Measurements from ENCODE around the gene RNF182. TPM values are rescaled to one million over a fixed set of nuclear protein-coding genes. Genes with fewer than 3 reads are reported as not detected.

Gene RNF182
- polyA plus RNA-seq, 3 donors = not detected

GRCh38 chr6:14010275-14010674 lies 85.5 kb downstream of the RNF182 start:
- no CpG with 5 or more reads among the region's 3 CpGs for WGBS (ENCODE audit: insufficient coverage)
- H3K4me1 ChIP-seq (ENCODE audit: control insufficient read depth in 1 of 2, insufficient read depth in 2 of 2, low read length in 2 of 2) = no peaks in the 10 kb centered on the region
- no peaks in the 10 kb centered on the region for H3K27me3 ChIP-seq (ENCODE audit: control insufficient read depth in 2 of 2, insufficient read depth in 2 of 2, low read length in 2 of 2)
- H4K20me1 ChIP-seq (ENCODE audit: insufficient read depth, low read length) = no peaks in the 10 kb centered on the region
- Mint-ChIP-seq H3K27ac (no peak overlapping the region), H3K27me3 (ENCODE audit: low read depth in 3 of 3) (peaks cover 6 to 16% (median 15%) of the 10 kb centered on the region in 3 donors), H3K9me3 (peaks cover 0 to 3% (median 0%) of the 10 kb centered on the region in 7 donors), H3K4me3 (no peak overlapping the region), H3K36me3 (no peaks in the 10 kb centered on the region), H3K4me1 (peaks cover 11% of the 10 kb centered on the region)
- intact Hi-C loops (cut with micrococcal nuclease) = no loop called here
- no peak overlapping the region for H3K4me2 ChIP-seq (replicated peaks; ENCODE audit: extremely low read depth, low read length, poor library complexity, severe bottlenecking)
- H3K79me2 ChIP-seq (ENCODE audit: insufficient read depth, low read length) = no peaks in the 10 kb centered on the region
- no peak for TF ChIP-seq CTCF (IDR thresholded peaks at IDR 0.05)
- no peak overlapping the region for H3K27ac ChIP-seq (ENCODE audit: low read depth in 1 of 2, low read length in 2 of 2)
- no peak for DNase-seq
- no peak overlapping the region for H3K9ac ChIP-seq (ENCODE audit: insufficient read depth, low read length, poor library complexity, severe bottlenecking)
- no peaks in the 10 kb centered on the region for H3K9me3 ChIP-seq (replicated peaks in 1 of 2; ENCODE audit: control insufficient read depth in 1 of 2, insufficient read depth in 1 of 2, low read length in 2 of 2)
- H2AFZ ChIP-seq (ENCODE audit: insufficient read depth, low read depth, low read length, poor library complexity, severe bottlenecking) = no peak overlapping the region
- no peak overlapping the region for H3K4me3 ChIP-seq (replicated peaks in 1 of 3; ENCODE audit: low read depth in 2 of 3, low read length in 3 of 3)
- no peaks in the 10 kb centered on the region for H3K36me3 ChIP-seq (replicated peaks in 1 of 2; ENCODE audit: control insufficient read depth in 1 of 2, insufficient read depth in 2 of 2, low read length in 2 of 2)

DNA sequence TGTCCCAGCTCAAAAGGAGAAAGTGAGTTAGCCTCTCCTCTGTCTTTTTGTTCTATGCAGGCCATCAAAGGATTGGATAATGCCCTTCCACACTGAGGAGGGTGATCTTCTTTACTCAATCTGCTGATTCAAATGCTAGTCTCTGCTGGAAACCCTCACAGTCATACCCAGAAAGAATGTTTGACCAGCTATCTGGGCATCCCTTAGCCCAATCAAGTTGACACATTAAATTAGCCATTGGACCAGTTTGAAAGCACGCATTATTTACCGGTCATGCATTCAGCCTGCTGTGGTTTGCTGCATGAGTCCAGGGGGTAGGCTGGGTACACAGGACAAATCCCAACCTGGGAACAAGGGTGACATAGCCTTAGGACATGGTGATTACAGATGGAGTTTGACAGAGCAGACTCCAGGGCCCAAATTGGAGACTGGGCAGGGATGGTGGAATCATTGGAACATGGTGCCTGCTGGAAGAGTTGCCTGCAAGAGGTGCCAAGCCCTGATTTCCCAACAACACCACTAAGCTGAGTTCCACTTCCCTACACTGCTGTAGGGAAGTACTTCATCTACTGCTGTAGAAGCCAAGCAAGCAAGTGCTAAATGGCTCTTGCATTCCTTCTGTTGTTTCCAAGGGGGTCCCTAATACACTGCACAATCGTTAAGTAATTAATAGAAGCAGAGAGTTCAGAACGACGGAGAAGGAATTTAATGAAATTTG lies 87.7 kb downstream of the RNF182 start:
- Mint-ChIP-seq H3K36me3 (no peaks in the 10 kb centered on the region), H3K9me3 (peaks cover 0 to 3% (median 0%) of the 10 kb centered on the region in 7 donors), H3K4me3 (peak overlapping the region in 1 of 2 donors; percentile 23), H3K4me1 (peaks cover 11% of the 10 kb centered on the region), H3K27me3 (ENCODE audit: low read depth in 3 of 3) (peaks cover 3 to 10% (median 10%) of the 10 kb centered on the region in 3 donors), H3K27ac (no peak overlapping the region)
- Histone ChIP-seq H4K20me1 (ENCODE audit: insufficient read depth, low read length) (no peaks in the 10 kb centered on the region), H3K27me3 (ENCODE audit: control insufficient read depth in 2 of 2, insufficient read depth in 2 of 2, low read length in 2 of 2) (no peaks in the 10 kb centered on the region), H3K9me3 (replicated peaks in 1 of 2; ENCODE audit: control insufficient read depth in 1 of 2, insufficient read depth in 1 of 2, low read length in 2 of 2) (no peaks in the 10 kb centered on the region), H2AFZ (ENCODE audit: insufficient read depth, low read depth, low read length, poor library complexity, severe bottlenecking) (no peak overlapping the region), H3K36me3 (replicated peaks in 1 of 2; ENCODE audit: control insufficient read depth in 1 of 2, insufficient read depth in 2 of 2, low read length in 2 of 2) (no peaks in the 10 kb centered on the region), H3K4me1 (ENCODE audit: control insufficient read depth in 1 of 2, insufficient read depth in 2 of 2, low read length in 2 of 2) (no peaks in the 10 kb centered on the region), H3K79me2 (ENCODE audit: insufficient read depth, low read length) (no peaks in the 10 kb centered on the region), H3K4me3 (replicated peaks in 1 of 3; ENCODE audit: low read depth in 2 of 3, low read length in 3 of 3) (no peak overlapping the region), H3K27ac (ENCODE audit: low read depth in 1 of 2, low read length in 2 of 2) (no peak overlapping the region), H3K4me2 (replicated peaks; ENCODE audit: extremely low read depth, low read length, poor library complexity, severe bottlenecking) (no peak overlapping the region), H3K9ac (ENCODE audit: insufficient read depth, low read length, poor library complexity, severe bottlenecking) (no peak overlapping the region)
- no peak for TF ChIP-seq CTCF (IDR thresholded peaks at IDR 0.05)
- 100% methylated on average over 2 of the region's 5 CpGs for WGBS (ENCODE audit: insufficient coverage)
- intact Hi-C loops (cut with micrococcal nuclease) = no loop called here
- DNase-seq = peak; percentile 18 to 37 (median 28)

All from CD14-positive monocyte (primary cell).